OCI-LY3 (cell line): ENCODE data around the gene LRCH3.
"Not testable (repeated sequence)": the region's sequence is repeated elsewhere in the genome, so short reads cannot be mapped to it uniquely, and the experiment has no call there.

ENCODE experiments used
- H2AFZ ChIP-seq: fragments of 200-600, 300-600 bp; shearing (Covaris generic); 2 replicates; pipeline ENCODE4 v1.6.0; 2014; ENCODE audit warnings: antibody characterized with exemption, low read depth, low read length
- H3K27ac ChIP-seq: fragments of 200-600, 300-600 bp; sonication (generic); 2 replicates; pipeline ENCODE4 v1.5.1; 2014; ENCODE audit warnings: mild to moderate bottlenecking, low read length, moderate library complexity, mixed read lengths
- H3K27me3 ChIP-seq: fragments of 200-600, 300-600 bp; sonication (generic); 2 replicates; pipeline ENCODE4 v1.6.1; 2014; ENCODE audit warnings: low read depth, low read length, mixed read lengths
- H3K36me3 ChIP-seq: fragments of 200-600, 300-600 bp; sonication (generic); replicated peaks from 2 replicates; pipeline ENCODE3; 2014; ENCODE audit warnings: low read depth, low read length, mixed read lengths
- H3K4me1 ChIP-seq: fragments of 300-600, 200-600 bp; sonication (generic); 2 replicates; pipeline ENCODE4 v1.6.1; 2014; ENCODE audit warnings: low read length, mixed read lengths
- H3K4me2 ChIP-seq: fragments of 200-600, 300-600 bp; sonication (generic); 2 replicates; pipeline ENCODE4 v1.6.1; 2014; ENCODE audit warnings: low read length, mixed read lengths
- H3K4me3 ChIP-seq: fragments of 300-600, 200-600 bp; sonication (generic); 2 replicates; pipeline ENCODE4 v1.5.1; 2014; ENCODE audit warnings: antibody characterized with exemption, mild to moderate bottlenecking, low read length, moderate library complexity
- H3K79me2 ChIP-seq: fragments of 300-600, 200-600 bp; shearing (Covaris generic); 2 replicates; pipeline ENCODE4 v1.6.1; 2014; ENCODE audit warnings: mild to moderate bottlenecking, low read length, mixed read lengths
- H3K9ac ChIP-seq: fragments of 300-600, 200-600 bp; shearing (Covaris generic); 2 replicates; pipeline ENCODE4 v1.6.0; 2014; ENCODE audit warnings: mild to moderate bottlenecking, low read length, moderate library complexity
- H3K9me3 ChIP-seq: fragments of 200-600, 300-600 bp; shearing (Covaris generic); 2 replicates; pipeline ENCODE4 v1.6.1; 2014; ENCODE audit warnings: low read length, mixed read lengths; ENCODE audit not compliant: insufficient read depth
- H4K20me1 ChIP-seq: fragments of 200-600, 300-600 bp; sonication (generic); 2 replicates; pipeline ENCODE4 v1.6.1; 2016; ENCODE audit warnings: low read length, mixed read lengths; ENCODE audit not compliant: insufficient read depth
- CTCF ChIP-seq: fragments of 200-600, 300-600 bp; sonication (generic); IDR thresholded peaks from 2 replicates; pipeline ENCODE4 v1.5.1; 2014; ENCODE audit warnings: antibody characterized with exemption, low read length, low read depth
- EZH2phosphoT487 ChIP-seq: fragments of 200-600 bp; shearing (Covaris generic); IDR thresholded peaks from 2 replicates; pipeline ENCODE4 v1.6.1; 2018; ENCODE audit warnings: antibody characterized with exemption, mixed run types, low read depth

LRCH3 gene

DNA sequence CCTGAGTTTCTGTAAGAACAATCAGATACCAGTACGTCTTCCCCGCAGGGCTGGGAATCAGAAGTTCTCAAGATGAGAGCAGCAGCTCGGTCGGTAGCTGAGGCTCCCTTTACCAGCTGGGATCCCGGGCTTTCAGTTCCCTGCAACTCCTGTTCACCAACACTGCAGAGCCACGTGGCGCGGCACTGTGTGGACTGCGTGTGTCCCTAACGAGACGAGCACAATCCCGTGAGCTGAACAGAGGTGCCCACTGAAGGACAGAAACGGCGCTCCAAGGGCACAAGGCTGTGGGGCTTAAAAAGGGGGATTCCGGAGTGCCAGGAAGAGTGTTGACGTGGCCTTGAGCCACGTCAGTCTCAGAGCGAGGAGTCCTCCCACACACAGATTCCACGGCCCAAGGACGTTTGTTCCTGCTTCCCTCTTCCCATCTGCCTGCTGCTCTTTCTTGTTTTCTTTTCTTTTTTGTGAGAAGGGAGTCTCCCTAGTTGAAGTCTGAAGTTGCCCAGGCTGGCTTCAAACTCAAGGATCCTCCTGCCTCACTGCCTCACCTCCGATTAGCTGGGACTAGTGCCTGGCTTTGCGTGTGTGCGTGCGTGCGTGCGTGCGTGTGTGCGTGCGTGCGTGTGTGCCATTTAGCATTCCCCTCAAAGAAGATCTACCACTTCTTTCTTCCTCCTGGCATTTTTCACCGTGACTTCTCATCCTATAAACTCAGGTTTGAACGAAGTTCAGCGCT, 121.9 kb downstream of the LRCH3 start:
- H3K4me1 ChIP-seq: no peaks in the 10 kb centered on the region
- no peaks in the 10 kb centered on the region for H3K9me3 ChIP-seq
- H3K79me2 ChIP-seq: no peaks in the 10 kb centered on the region
- no peaks in the 10 kb centered on the region for H4K20me1 ChIP-seq
- H3K27ac ChIP-seq: no peak overlapping the region
- H3K36me3 ChIP-seq: no peaks in the 10 kb centered on the region
- H2AFZ ChIP-seq: no peak overlapping the region
- no peak overlapping the region for H3K4me3 ChIP-seq
- H3K27me3 ChIP-seq: no peaks in the 10 kb centered on the region
- TF ChIP-seq EZH2phosphoT487 (no peak), CTCF (no peak)
- H3K9ac ChIP-seq: no peak overlapping the region
- no peak overlapping the region for H3K4me2 ChIP-seq

GRCh38 chr3:197913641-197914380, 122.8 kb downstream of the LRCH3 start:
- Histone ChIP-seq H4K20me1 (no peaks in the 10 kb centered on the region), H3K4me3 (no peak overlapping the region), H3K27ac (no peak overlapping the region), H3K4me2 (no peak overlapping the region), H3K36me3 (no peaks in the 10 kb centered on the region), H3K4me1 (no peaks in the 10 kb centered on the region), H3K79me2 (no peaks in the 10 kb centered on the region), H3K27me3 (no peaks in the 10 kb centered on the region), H3K9me3 (no peaks in the 10 kb centered on the region), H2AFZ (no peak overlapping the region), H3K9ac (no peak overlapping the region)
- no peak for TF ChIP-seq CTCF
- TF ChIP-seq EZH2phosphoT487: no peak

DNA sequence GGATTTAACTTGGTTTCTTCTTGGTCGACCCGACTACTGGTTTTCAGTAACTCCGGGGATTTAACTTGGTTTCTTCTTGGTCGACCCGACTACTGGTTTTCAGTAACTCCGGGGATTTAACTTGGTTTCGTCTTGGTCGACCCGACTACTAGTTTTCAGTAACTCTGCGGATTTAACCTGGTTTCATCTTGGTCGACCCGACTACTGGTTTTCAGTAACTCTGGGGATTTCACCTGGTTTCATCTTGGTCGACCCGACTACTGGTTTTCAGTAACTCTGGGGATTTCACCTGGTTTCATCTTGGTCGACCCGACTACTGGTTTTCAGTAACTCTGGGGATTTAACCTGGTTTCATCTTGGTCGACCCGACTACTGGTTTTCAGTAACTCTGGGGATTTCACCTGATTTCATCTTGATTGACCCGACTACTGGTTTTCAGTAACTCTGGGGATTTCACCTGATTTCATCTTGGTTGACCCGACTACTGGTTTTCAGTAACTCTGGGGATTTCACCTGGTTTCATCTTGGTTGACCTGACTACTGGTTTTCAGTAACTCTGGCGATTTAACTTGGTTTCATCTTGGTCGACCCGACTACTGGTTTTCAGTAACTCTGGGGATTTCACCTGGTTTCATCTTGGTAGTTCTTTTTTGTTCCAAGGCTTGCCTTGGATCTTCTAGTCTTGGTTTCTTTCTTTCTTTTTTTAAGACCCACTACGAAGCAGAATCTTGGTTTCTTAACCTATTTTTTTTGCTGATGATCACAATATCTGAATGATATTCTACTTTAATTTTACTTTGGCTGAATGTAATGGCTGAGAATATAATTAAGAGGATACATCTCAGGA, 130.6 kb downstream of the LRCH3 start:
- not testable (repeated sequence) for H4K20me1 ChIP-seq, H3K27me3 ChIP-seq, H3K9me3 ChIP-seq, H3K9ac ChIP-seq, H2AFZ ChIP-seq, H3K36me3 ChIP-seq, H3K79me2 ChIP-seq
- Histone ChIP-seq H3K4me1 (peaks cover 15% of the 10 kb centered on the region), H3K4me3 (peak overlapping the region; percentile 3; the same call in 1 of the 2 replicates), H3K27ac (peak overlapping the region; percentile 62), H3K4me2 (peak overlapping the region; percentile 40; the same call in 1 of the 2 replicates)

DNA sequence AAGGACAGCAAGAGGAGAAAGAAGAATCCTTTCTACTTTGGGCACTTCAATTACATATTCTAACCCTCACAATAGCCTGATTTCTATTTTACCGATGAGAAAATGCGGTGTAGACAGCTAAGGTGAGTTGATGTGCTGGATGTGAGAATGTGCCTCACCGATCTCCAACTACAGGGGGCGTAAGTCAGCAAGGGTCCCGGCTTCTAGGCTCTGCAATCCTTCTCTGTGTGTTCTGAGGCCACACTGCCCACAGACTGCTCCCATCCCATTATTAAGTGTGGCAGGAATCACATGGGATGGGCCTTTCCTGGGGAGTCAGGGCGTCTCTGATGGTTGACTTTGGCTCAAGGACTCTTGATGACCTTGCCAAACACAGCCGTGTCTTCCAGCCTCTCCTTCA, 135.4 kb downstream of the LRCH3 start:
- H3K36me3 ChIP-seq: peaks cover 2% of the 10 kb centered on the region
- H3K4me3 ChIP-seq: no peak overlapping the region
- no peak overlapping the region for H3K27ac ChIP-seq
- no peak overlapping the region for H3K9ac ChIP-seq
- no peaks in the 10 kb centered on the region for H4K20me1 ChIP-seq
- H3K9me3 ChIP-seq: no peaks in the 10 kb centered on the region
- H3K27me3 ChIP-seq: no peaks in the 10 kb centered on the region
- no peaks in the 10 kb centered on the region for H3K79me2 ChIP-seq
- no peak overlapping the region for H2AFZ ChIP-seq
- no peak overlapping the region for H3K4me2 ChIP-seq
- TF ChIP-seq EZH2phosphoT487: no peak
- TF ChIP-seq CTCF: peak; percentile 41
- peaks cover 9% of the 10 kb centered on the region for H3K4me1 ChIP-seq

- H3K4me1 ChIP-seq, H3K79me2 ChIP-seq, H4K20me1 ChIP-seq, H3K27me3 ChIP-seq, H2AFZ ChIP-seq, H3K27ac ChIP-seq, H3K4me3 ChIP-seq, H3K4me2 ChIP-seq, H3K36me3 ChIP-seq, H3K9me3 ChIP-seq, H3K9ac ChIP-seq: not testable (repeated sequence)
Measured at GRCh38 chr3:197927578-197927977, 136.5 kb downstream of the LRCH3 start.
